Muscle layer of duodenum (tissue), 2 donors: ENCODE results near the gene GABRG1.

Source experiments
- H3K27ac ChIP-seq: one replicate; pipeline ENCODE4 v1.7.0; 2013; ENCODE audit warnings: mild to moderate bottlenecking, low read length
- H3K27me3 ChIP-seq: one replicate; pipeline ENCODE4 v1.7.0; 2013; ENCODE audit warnings: low read depth, mild to moderate bottlenecking, control low read depth, low read length
- H3K36me3 ChIP-seq, 2 donors: one replicate each; pipeline ENCODE4 v1.7.0; 2013; ENCODE audit warnings: low read length in 2 of 2, control low read depth in 1 of 2, mild to moderate bottlenecking in 1 of 2; ENCODE audit not compliant: insufficient read depth in 2 of 2, control insufficient read depth in 1 of 2
- H3K4me1 ChIP-seq, 2 donors: one replicate each; pipeline ENCODE4 v1.7.0; 2013; ENCODE audit warnings: low read length in 2 of 2, mild to moderate bottlenecking in 2 of 2, control low read depth in 1 of 2, moderate library complexity in 1 of 2; ENCODE audit not compliant: insufficient read depth in 2 of 2, control insufficient read depth in 1 of 2
- H3K4me3 ChIP-seq, 2 donors: one replicate each; pipeline ENCODE4 v1.7.0; 2013; ENCODE audit warnings: low read length in 2 of 2, low read depth in 1 of 2, mild to moderate bottlenecking in 1 of 2
- H3K9me3 ChIP-seq, 2 donors: one replicate each; pipeline ENCODE4 v1.7.0; 2013; ENCODE audit warnings: low read length in 2 of 2, control low read depth in 1 of 2, mild to moderate bottlenecking in 1 of 2; ENCODE audit not compliant: control insufficient read depth in 1 of 2
- donor health status: healthy.

The GABRG1 gene

GRCh38 chr4:45989775-45990174 lies 134.1 kb downstream of the GABRG1 start:
- Histone ChIP-seq H3K4me1 (no peaks in the 10 kb centered on the region), H3K9me3 (no peaks in the 10 kb centered on the region), H3K27me3 (no peaks in the 10 kb centered on the region), H3K36me3 (no peaks in the 10 kb centered on the region), H3K4me3 (no peak overlapping the region), H3K27ac (no peak overlapping the region)

- Histone ChIP-seq H3K4me1 (no peaks in the 10 kb centered on the region), H3K27ac (no peak overlapping the region), H3K36me3 (no peaks in the 10 kb centered on the region), H3K4me3 (no peak overlapping the region), H3K9me3 (no peaks in the 10 kb centered on the region), H3K27me3 (no peaks in the 10 kb centered on the region)
These were observed 136.0 kb downstream of the GABRG1 start for GRCh38 chr4:45987858-45988257.
